Mucosa of descending colon (tissue), 3 donors: ENCODE measurements around the gene SFI1. TPM values are rescaled to one million over a fixed set of nuclear protein-coding genes. Genes with fewer than 3 reads are reported as not detected.
"Not testable (repeated sequence)": the region's sequence is repeated elsewhere in the genome, so short reads cannot be mapped to it uniquely, and the experiment has no call there.

Experiments used
- ATAC-seq: fragments of 200-7000 bp; cut with Tn5 transposase; one replicate; pipeline ENCODE4 v1.9.1; 2020; ENCODE audit warnings: mild to moderate bottlenecking, moderate library complexity
- DNase-seq, 3 donors: peaks; one replicate each; pipeline ENCODE4 v3.0.0-alpha.2; 2020
- H3K36me3 ChIP-seq: fragments of 200-600 bp; one replicate; pipeline ENCODE4 v1.8.0; 2021; ENCODE audit warnings: low read depth, mild to moderate bottlenecking
- H3K4me1 ChIP-seq: fragments of 200-600 bp; one replicate; pipeline ENCODE4 v1.8.0; 2021; ENCODE audit warnings: low read depth, mild to moderate bottlenecking
- H3K4me3 ChIP-seq: fragments of 200-600 bp; one replicate; pipeline ENCODE4 v1.8.0; 2021; ENCODE audit warnings: mild to moderate bottlenecking
- H3K9me3 ChIP-seq: fragments of 200-600 bp; one replicate; pipeline ENCODE4 v1.8.0; 2021; ENCODE audit warnings: mild to moderate bottlenecking
- CTCF ChIP-seq: fragments of 200-600 bp; IDR thresholded peaks from one replicate; pipeline ENCODE4 v1.8.0; 2022; ENCODE audit warnings: antibody characterized with exemption, mild to moderate bottlenecking
- intact Hi-C, 2 donors: fragments of 100-400 bp; cut with DNase I in 1 of 2; cut with micrococcal nuclease in 1 of 2; formaldehyde crosslinking; loops; one replicate each; pipeline versions ENCODE4 v1.11.0 to v1.11.1; 2022; cut with DNase I, micrococcal nuclease
- total RNA-seq, 3 donors: library from RNA; stranded (reverse); fragmentation: NEBNext Ultra II Directional in 2 of 3; extraction: Animal tissue kit (Norgen Biotek cat#: 25700) in 2 of 3; gene quantifications; one replicate each; pipeline versions ENCODE4 v1.2.1 to v1.2.4, GENCODE V29; 2021 to 2023
- donor health status: DM: no; HTN: no; CAD: no; lungs with moderate emphysema.
- donor health status: DM: no; HTN: no; CAD: no.
- donor health status: DM: no; HTN: yes; CAD: no.

The SFI1 gene
- total RNA-seq, 3 donors from 2014 or later: 34.4 to 52.6 (median 49.5) TPM

DNA sequence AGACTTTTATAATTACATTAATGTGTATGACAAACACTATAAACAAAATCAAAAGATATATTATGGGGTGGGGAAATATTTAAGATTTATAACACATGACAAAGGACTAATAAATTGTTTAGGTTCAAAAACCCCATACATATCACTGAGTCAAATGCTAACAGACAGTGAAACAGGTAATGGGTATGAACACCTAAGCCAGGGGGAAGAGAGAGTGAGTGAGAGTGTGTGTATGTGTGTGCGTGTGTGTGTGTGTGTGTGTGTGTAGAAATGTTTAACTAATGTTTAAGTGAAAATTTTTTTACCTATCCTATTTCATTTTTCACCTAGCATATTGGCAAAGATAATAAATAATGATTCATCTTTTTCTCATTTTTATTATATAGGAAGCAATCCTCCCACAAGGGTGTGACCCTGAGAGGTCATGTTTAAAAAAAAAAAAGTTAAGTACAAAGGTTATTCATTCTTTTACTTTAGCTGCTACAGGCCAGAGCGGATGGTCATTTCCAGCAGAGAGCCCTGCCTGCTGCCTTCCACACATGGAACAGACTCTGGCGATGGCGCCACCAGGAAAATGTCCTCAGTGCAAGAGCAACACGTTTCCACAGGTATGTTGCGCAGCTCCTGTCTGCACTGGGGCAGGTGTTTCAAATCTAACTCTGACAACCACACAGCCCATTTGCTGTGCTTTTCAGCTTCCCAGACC lies 92.8 kb downstream of the SFI1 start:
- no peaks in the 10 kb centered on the region for H3K4me1 ChIP-seq
- peak; percentile 95 for ATAC-seq
- no peak for TF ChIP-seq CTCF
- H3K4me3 ChIP-seq: no peak overlapping the region
- DNase-seq: peak in 2 of 3 donors; percentile 37 to 49
- no peaks in the 10 kb centered on the region for H3K9me3 ChIP-seq
- no peaks in the 10 kb centered on the region for H3K36me3 ChIP-seq
- intact Hi-C loops: no loop called here

GRCh38 chr22:31590161-31590560 lies 93.8 kb downstream of the SFI1 start:
- H3K4me1 ChIP-seq, H3K36me3 ChIP-seq, H3K4me3 ChIP-seq, H3K9me3 ChIP-seq, intact Hi-C loops, DNase-seq, ATAC-seq: not testable (repeated sequence)

DNA sequence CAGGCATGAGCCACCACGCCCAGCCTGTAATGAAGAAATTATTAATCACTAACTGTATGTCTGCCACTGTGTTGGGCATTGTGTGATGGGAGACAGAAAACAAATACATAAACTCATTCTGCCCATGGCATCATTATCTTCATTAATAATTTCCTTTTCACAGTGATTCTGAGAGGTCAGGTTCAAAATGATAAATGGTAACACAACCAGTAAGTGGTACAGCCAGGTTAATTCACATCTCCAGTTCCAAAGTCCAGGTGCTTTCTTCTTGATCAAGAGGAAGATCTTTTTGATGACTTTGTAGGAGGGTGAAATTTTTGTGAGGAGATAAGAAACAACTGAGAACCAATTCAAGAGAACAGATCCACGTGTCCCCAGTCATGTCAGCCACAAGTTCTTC lies 98.9 kb downstream of the SFI1 start:
- TF ChIP-seq CTCF: no peak
- no peak for DNase-seq
- intact Hi-C loops: no loop called here

GRCh38 chr22:31602259-31602952 lies 106.1 kb downstream of the SFI1 start:
- Histone ChIP-seq H3K4me3 (no peak overlapping the region), H3K36me3 (no peaks in the 10 kb centered on the region), H3K4me1 (no peaks in the 10 kb centered on the region), H3K9me3 (no peaks in the 10 kb centered on the region)
- TF ChIP-seq CTCF: no peak
- ATAC-seq (peak; percentile 31), DNase-seq (peak in 1 of 3 donors; percentile 39)
- intact Hi-C loops: no loop called here

More for the DNA sequence above, 98.9 kb downstream of the SFI1 start:
- no peaks in the 10 kb centered on the region for H3K4me1 ChIP-seq
- no peaks in the 10 kb centered on the region for H3K36me3 ChIP-seq
- ATAC-seq: no peak
- H3K9me3 ChIP-seq: no peaks in the 10 kb centered on the region
- no peak overlapping the region for H3K4me3 ChIP-seq

DNA sequence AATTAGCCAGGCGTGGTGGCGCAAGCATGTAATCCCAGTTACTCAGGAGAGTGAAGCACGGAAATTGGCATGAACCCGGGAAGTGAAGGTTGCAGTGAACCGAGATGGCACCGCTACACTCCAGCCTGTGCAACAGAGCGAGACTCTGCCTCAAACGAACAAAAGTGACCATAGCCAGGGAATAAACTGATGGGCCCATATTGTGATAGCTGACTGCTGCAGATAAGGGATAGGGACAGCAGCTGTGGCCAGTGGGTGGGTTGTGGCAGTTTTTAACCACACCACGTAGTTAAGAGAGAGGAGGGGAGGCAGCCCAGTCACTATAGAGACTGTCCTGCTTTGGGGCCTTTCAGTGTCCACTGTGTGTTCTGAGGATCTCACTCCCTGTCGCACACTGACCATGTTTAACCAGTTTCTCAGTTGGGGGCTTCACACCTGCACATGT lies 106.8 kb downstream of the SFI1 start:
- TF ChIP-seq CTCF: no peak
- no peak for ATAC-seq
- intact Hi-C loops: no loop called here
- Histone ChIP-seq H3K36me3 (no peaks in the 10 kb centered on the region), H3K4me3 (no peak overlapping the region), H3K4me1 (no peaks in the 10 kb centered on the region), H3K9me3 (no peaks in the 10 kb centered on the region)
- no peak for DNase-seq

GRCh38 chr22:31603574-31603973 lies 107.2 kb downstream of the SFI1 start:
- H3K4me3 ChIP-seq: no peak overlapping the region
- no peaks in the 10 kb centered on the region for H3K9me3 ChIP-seq
- peak in 1 of 3 donors; percentile 36 for DNase-seq
- no peak for TF ChIP-seq CTCF
- ATAC-seq: no peak
- H3K36me3 ChIP-seq: no peaks in the 10 kb centered on the region
- intact Hi-C loops: no loop called here
- H3K4me1 ChIP-seq: no peaks in the 10 kb centered on the region
